Tibial artery (tissue), 4 donors: ENCODE data around the gene RIPOR3.

ENCODE experiments used
- DNase-seq, 2 donors: peaks; one replicate each; pipeline ENCODE4 v3.0.0-alpha.2; 2019
- H3K27ac ChIP-seq, 2 donors: fragments of 200-600 bp; sonication (generic) in 1 of 2; 1 replicate in 1 of 2; 2 replicates in 1 of 2; pipeline ENCODE4 v1.5.1; 2018 to 2019; ENCODE audit warnings: mild to moderate bottlenecking in 1 of 2
- H3K27me3 ChIP-seq, 2 donors: fragments of 200-600 bp; sonication (generic) in 1 of 2; one replicate each; pipeline versions ENCODE4 v1.5.1 to v1.6.0; 2016 to 2019
- H3K36me3 ChIP-seq, 3 donors: fragments of 200-600 bp; sonication (generic) in 2 of 3; one replicate each; pipeline ENCODE4 v1.5.1; 2016 to 2019; ENCODE audit warnings: mild to moderate bottlenecking in 2 of 3
- H3K4me1 ChIP-seq, 4 donors: fragments of 200-600 bp; sonication (generic) in 2 of 4; 1 replicate in 3 of 4; 2 replicates in 1 of 4; pipeline ENCODE4 v1.5.1; 2016 to 2019
- H3K4me3 ChIP-seq, 2 donors: fragments of 200-600 bp; sonication (generic) in 1 of 2; 1 replicate in 1 of 2; 2 replicates in 1 of 2; pipeline ENCODE4 v1.5.1; 2018 to 2019; ENCODE audit warnings: mild to moderate bottlenecking in 2 of 2
- H3K9me3 ChIP-seq, 3 donors: fragments of 200-600 bp; sonication (generic) in 1 of 3; one replicate each; pipeline ENCODE4 v1.5.1; 2016 to 2019
- intact Hi-C: fragments of 100-400 bp; cut with DNase I; formaldehyde crosslinking; loops from one replicate; pipeline ENCODE4 v1.15.0; 2023; ENCODE audit warnings: low total_unique reads
- TF ChIP-seq, protein P1 (sequence below), 2 experiments: fragments of 200-600 bp in 1 of 2; fragments of 450-650 bp in 1 of 2; IDR thresholded peaks; one replicate each; pipeline ENCODE4 v1.5.1; 2017 to 2019; ENCODE audit warnings: antibody characterized with exemption in 2 of 2, mild to moderate bottlenecking in 1 of 2, moderate library complexity in 1 of 2

The RIPOR3 gene

DNA sequence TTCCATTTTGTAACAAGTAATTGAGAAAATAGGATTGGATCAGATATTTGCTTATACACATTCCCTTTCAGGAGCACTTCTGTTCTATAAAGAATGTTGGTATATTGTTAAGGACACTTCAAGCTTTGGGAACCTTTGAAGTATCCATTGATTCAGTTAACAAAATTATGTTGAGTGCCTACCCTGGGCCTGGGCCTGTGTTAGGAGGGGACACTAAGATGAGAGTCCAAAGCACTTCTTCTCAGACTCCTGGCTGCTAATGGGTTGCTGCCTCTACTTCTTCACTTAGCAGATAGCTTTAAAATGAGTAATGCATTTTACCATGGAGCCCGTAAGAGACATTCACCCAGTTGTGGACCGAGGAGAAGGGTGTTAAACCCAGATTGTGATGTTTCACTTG is 140.8 kb downstream of the RIPOR3 start:
- Histone ChIP-seq H3K4me3 (no peak overlapping the region), H3K27ac (no peak overlapping the region), H3K27me3 (no peaks in the 10 kb centered on the region), H3K4me1 (peaks cover 0 to 25% (median 6%) of the 10 kb centered on the region in 4 donors), H3K9me3 (no peaks in the 10 kb centered on the region), H3K36me3 (peaks cover 0 to 11% (median 0%) of the 10 kb centered on the region in 3 donors)
- intact Hi-C loops, result no loop called here
- TF ChIP-seq, protein P1, sequence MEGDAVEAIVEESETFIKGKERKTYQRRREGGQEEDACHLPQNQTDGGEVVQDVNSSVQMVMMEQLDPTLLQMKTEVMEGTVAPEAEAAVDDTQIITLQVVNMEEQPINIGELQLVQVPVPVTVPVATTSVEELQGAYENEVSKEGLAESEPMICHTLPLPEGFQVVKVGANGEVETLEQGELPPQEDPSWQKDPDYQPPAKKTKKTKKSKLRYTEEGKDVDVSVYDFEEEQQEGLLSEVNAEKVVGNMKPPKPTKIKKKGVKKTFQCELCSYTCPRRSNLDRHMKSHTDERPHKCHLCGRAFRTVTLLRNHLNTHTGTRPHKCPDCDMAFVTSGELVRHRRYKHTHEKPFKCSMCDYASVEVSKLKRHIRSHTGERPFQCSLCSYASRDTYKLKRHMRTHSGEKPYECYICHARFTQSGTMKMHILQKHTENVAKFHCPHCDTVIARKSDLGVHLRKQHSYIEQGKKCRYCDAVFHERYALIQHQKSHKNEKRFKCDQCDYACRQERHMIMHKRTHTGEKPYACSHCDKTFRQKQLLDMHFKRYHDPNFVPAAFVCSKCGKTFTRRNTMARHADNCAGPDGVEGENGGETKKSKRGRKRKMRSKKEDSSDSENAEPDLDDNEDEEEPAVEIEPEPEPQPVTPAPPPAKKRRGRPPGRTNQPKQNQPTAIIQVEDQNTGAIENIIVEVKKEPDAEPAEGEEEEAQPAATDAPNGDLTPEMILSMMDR (IDR thresholded peaks at IDR 0.05), result no peak
- DNase-seq, result no peak

DNA sequence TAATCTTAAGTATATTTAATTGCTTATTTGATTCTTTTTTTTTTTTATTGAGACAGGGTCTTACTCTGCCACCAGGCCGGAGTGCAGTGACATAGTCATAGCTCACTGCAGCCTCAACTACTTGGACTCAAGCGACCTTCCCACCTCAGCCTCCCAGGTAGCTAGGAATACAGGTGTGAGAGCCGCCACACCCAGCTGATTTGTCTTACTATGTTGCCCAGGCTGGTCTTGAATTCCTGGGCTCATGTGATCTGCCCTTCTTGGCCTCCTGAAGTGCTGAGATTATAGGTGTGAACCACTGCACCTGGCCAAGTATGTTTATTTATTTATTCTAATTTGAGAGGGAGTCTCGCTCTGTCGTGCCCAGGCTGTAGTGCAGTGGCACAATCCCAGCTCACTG is 142.9 kb downstream of the RIPOR3 start:
- Histone ChIP-seq H3K27me3 (no peaks in the 10 kb centered on the region), H3K4me1 (peaks cover 0 to 32% (median 3%) of the 10 kb centered on the region in 4 donors), H3K36me3 (peaks cover 0 to 11% (median 0%) of the 10 kb centered on the region in 3 donors), H3K4me3 (no peak overlapping the region), H3K9me3 (no peaks in the 10 kb centered on the region), H3K27ac (no peak overlapping the region)
- intact Hi-C loops, result no loop called here
- DNase-seq, result no peak
- TF ChIP-seq, protein P1 (IDR thresholded peaks at IDR 0.05), result no peak

DNA sequence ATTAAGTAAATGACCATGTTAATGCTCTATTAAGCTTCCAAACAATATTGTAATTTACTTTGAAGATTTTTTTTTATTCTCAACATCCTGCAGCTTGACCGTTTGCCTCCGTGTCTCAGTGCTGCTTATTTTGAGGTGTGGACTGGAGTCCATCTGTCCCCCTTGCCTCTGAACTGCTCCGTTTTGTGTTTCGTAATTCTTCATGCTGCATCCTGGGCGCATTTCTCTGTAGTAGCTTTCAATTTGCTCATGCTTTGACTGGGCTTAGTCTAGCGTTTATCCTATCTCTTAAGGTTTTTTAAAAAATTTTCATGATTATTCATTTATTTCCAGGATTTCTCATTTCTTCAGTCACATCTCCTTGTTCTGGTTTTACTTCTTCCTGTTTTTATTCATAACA is 143.4 kb downstream of the RIPOR3 start:
- no peak for DNase-seq
- H3K9me3 ChIP-seq, result no peaks in the 10 kb centered on the region
- peaks cover 0 to 11% (median 0%) of the 10 kb centered on the region in 3 donors for H3K36me3 ChIP-seq
- no peak overlapping the region for H3K4me3 ChIP-seq
- intact Hi-C loops, result no loop called here
- H3K4me1 ChIP-seq, result peaks cover 0 to 36% (median 3%) of the 10 kb centered on the region in 4 donors
- H3K27me3 ChIP-seq, result no peaks in the 10 kb centered on the region
- no peak overlapping the region for H3K27ac ChIP-seq
- TF ChIP-seq, protein P1 (IDR thresholded peaks at IDR 0.05), result no peak

DNA sequence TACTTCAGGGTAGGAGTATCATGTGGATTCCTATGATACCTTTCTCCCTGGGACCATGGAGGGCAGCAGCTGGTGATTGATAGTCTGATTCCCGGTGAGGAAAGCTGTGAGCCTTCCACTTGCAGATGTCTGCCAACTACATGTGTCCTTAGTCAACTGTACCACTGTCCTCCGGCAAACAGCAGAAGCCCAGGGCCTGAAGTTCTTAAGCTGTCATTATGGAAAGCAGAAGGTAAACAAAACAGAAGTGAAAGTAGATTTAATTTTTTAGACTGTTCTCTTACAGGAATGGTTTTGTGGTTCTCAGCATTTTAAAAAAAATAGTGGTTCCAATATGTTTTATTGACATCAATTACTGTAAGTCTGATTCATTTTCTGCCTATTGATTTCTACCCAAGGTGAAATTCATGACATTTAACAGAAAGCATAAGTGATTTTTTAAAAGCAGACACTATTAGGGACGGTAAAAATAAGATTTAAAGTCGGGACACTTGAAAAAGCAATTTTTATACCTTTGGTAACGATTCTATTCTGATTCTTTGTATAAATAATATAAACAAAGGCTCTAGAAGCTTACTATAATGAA is 144.5 kb downstream of the RIPOR3 start:
- no peaks in the 10 kb centered on the region for H3K27me3 ChIP-seq
- no peak for DNase-seq
- H3K27ac ChIP-seq, result no peak overlapping the region
- no peak overlapping the region for H3K4me3 ChIP-seq
- H3K4me1 ChIP-seq, result peaks cover 0 to 41% (median 9%) of the 10 kb centered on the region in 4 donors
- TF ChIP-seq, protein P1 (IDR thresholded peaks at IDR 0.05), result no peak
- H3K36me3 ChIP-seq, result peaks cover 0 to 11% (median 0%) of the 10 kb centered on the region in 3 donors
- intact Hi-C loops, result no loop called here
- no peaks in the 10 kb centered on the region for H3K9me3 ChIP-seq

DNA sequence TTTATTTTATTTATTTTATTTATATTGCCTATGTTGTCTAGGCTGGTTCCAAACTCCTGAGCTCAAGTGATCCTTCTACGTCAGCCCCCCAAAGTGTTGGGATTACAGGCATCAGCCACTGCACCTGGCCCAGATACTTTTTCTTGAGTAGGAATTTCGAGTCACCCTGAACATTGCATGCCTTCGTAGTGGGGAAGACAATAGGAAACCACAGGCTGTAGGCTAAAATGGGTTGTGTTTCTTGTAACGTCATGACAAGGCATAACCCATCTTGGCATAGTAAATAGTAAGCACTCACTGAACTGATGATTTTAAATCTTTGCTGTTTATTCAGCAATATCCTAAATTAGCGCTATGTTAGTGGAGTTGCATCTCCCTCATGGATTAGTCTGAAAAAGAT is 146.2 kb downstream of the RIPOR3 start:
- DNase-seq, result no peak
- Histone ChIP-seq H3K36me3 (peaks cover 0 to 11% (median 0%) of the 10 kb centered on the region in 3 donors), H3K4me3 (no peak overlapping the region), H3K27me3 (no peaks in the 10 kb centered on the region), H3K4me1 (peaks cover 0 to 58% (median 25%) of the 10 kb centered on the region in 4 donors), H3K27ac (no peak overlapping the region), H3K9me3 (no peaks in the 10 kb centered on the region)
- TF ChIP-seq, protein P1 (IDR thresholded peaks at IDR 0.05), result no peak
- intact Hi-C loops, result no loop called here
